ENCODE measurements around the gene PUDP. TPM values are rescaled to one million over a fixed set of nuclear protein-coding genes. Genes with fewer than 3 reads are reported as not detected.

Gene PUDP
- total RNA-seq, 1 donor from 2014 or later = 41.4 TPM

DNA sequence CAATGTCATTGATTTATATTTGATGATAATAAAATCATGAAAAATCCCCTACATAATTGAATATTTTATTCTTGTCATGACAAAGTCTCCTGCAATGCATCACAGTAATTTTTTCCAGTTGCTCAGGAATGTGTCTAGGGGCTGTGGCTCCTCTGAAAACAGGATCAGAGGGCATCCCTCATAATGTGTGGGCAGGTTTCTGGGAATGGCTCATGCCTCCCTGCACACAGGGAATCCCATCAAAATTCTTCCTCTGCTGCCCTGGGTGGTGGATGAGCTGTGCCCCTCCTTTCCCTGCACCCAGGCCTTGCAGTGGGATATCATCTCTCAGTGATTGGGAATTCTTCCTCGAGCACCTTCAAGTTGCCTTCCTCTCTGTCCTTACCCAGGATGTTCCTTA is 20.4 kb upstream of the PUDP start:
- no peak for DNase-seq (ENCODE audit: low spot score in 2 of 2, unreplicated experiment in 2 of 2)
- H3K9me3 Mint-ChIP-seq = peaks cover 11% of the 10 kb centered on the region
- H3K4me3 Mint-ChIP-seq = no peak overlapping the region
- no peaks in the 10 kb centered on the region for H3K4me1 Mint-ChIP-seq
- H3K27me3 Mint-ChIP-seq (ENCODE audit: low read depth) = no peaks in the 10 kb centered on the region
- TF ChIP-seq, protein P1, sequence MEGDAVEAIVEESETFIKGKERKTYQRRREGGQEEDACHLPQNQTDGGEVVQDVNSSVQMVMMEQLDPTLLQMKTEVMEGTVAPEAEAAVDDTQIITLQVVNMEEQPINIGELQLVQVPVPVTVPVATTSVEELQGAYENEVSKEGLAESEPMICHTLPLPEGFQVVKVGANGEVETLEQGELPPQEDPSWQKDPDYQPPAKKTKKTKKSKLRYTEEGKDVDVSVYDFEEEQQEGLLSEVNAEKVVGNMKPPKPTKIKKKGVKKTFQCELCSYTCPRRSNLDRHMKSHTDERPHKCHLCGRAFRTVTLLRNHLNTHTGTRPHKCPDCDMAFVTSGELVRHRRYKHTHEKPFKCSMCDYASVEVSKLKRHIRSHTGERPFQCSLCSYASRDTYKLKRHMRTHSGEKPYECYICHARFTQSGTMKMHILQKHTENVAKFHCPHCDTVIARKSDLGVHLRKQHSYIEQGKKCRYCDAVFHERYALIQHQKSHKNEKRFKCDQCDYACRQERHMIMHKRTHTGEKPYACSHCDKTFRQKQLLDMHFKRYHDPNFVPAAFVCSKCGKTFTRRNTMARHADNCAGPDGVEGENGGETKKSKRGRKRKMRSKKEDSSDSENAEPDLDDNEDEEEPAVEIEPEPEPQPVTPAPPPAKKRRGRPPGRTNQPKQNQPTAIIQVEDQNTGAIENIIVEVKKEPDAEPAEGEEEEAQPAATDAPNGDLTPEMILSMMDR (IDR thresholded peaks at IDR 0.05; ENCODE audit: unreplicated experiment) = no peak
- H3K36me3 Mint-ChIP-seq = no peaks in the 10 kb centered on the region
- H3K27ac Mint-ChIP-seq = no peak overlapping the region

DNA sequence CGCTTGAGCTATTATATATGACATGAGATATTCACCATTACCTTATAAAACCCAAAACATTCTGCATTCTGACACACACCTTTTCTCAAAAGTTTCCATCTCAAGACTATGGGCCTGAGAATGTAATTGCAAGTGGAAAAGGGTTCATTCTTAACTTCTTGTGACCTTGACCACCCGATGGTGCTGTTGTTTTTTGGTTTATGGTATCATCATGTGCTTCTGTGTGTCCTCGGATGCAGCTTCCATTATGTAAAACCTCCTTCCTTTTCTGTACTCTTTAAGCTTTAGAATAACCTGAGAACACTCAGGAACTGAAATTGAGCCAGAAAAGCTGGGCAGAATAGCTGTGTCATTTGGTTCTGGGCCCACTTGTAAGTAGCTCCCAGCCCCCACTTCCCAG is 16.2 kb upstream of the PUDP start:
- no peak overlapping the region for H3K4me3 Mint-ChIP-seq
- DNase-seq (ENCODE audit: low spot score in 2 of 2, unreplicated experiment in 2 of 2) = no peak
- H3K4me1 Mint-ChIP-seq = peaks cover 28% of the 10 kb centered on the region
- H3K27ac Mint-ChIP-seq = no peak overlapping the region
- peaks cover 7% of the 10 kb centered on the region for H3K9me3 Mint-ChIP-seq
- H3K36me3 Mint-ChIP-seq = no peaks in the 10 kb centered on the region
- no peaks in the 10 kb centered on the region for H3K27me3 Mint-ChIP-seq (ENCODE audit: low read depth)
- TF ChIP-seq, protein P1 (IDR thresholded peaks at IDR 0.05; ENCODE audit: unreplicated experiment) = no peak

- Mint-ChIP-seq H3K4me1 (peaks cover 33% of the 10 kb centered on the region), H3K4me3 (no peak overlapping the region), H3K27me3 (ENCODE audit: low read depth) (no peaks in the 10 kb centered on the region), H3K9me3 (no peaks in the 10 kb centered on the region), H3K27ac (no peak overlapping the region), H3K36me3 (no peaks in the 10 kb centered on the region)
- TF ChIP-seq, protein P1 (IDR thresholded peaks at IDR 0.05; ENCODE audit: unreplicated experiment) = no peak
- DNase-seq (ENCODE audit: low spot score in 2 of 2, unreplicated experiment in 2 of 2) = no peak
These were observed 15.3 kb upstream of the PUDP start for GRCh38 chrX:7163146-7163677.

DNA sequence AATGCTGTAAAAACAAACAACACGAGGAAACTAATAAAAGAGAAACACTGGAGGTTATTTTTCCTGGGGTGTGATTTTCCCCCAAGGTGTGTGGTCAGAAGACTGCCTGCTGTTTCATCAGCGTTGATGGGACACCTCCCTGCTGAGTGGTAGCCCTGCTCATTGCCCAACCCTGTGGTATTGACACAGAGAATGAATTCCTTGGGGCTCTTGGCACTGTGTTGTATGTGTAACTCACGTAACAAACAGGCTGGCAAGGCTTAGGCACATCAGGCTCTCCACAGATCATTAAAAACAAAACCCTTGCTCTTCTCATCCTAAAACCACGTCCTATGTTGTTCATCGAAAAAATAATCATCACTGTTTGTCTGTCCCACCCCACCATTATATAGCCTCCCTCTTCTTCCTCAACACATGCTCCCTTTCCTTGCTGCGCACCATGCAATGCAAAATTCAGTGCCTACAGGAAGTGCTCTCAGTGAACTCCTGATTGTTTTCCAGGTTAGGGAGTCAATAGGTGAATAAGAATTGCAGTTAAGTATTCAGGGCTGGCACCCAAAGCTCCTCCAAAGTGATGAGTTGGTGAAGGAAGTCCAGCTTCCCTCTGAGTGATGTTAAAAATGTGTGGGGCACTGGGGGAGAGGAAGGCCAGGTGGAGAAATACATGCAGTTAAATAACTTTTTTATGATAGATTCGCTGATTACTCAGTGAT is 11.4 kb upstream of the PUDP start:
- no peaks in the 10 kb centered on the region for H3K9me3 Mint-ChIP-seq
- TF ChIP-seq, protein P1 (IDR thresholded peaks at IDR 0.05; ENCODE audit: unreplicated experiment) = no peak
- H3K4me3 Mint-ChIP-seq = no peak overlapping the region
- peaks cover 33% of the 10 kb centered on the region for H3K4me1 Mint-ChIP-seq
- H3K27ac Mint-ChIP-seq = no peak overlapping the region
- no peaks in the 10 kb centered on the region for H3K36me3 Mint-ChIP-seq
- H3K27me3 Mint-ChIP-seq (ENCODE audit: low read depth) = no peaks in the 10 kb centered on the region
- no peak for DNase-seq (ENCODE audit: low spot score in 2 of 2, unreplicated experiment in 2 of 2)

DNA sequence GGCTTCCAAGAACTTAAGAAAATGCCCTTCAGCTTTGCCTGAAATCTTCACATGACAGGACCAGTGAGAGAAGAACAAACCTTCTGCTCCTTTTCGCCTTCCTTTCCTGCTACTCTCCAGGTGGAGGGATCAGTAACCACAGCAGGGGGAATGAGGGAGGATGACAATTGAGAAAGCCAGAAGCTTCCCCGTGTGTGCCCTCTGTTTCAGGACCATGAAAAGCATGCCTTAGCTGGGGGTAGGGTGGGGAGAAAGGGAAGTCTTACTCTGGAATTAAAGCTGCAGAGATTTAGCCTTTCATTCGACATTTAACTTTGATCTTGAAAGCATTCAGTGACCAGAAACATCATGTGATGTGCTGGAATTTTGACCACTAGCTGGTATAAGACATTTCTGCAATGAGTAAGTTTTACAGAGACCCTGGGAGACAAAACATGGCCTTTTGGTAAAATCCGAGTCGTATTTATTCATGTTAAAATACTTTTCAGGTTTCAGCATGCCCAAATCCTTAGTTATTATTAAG is 10.6 kb upstream of the PUDP start:
- TF ChIP-seq, protein P1 (IDR thresholded peaks at IDR 0.05; ENCODE audit: unreplicated experiment) = no peak
- H3K27me3 Mint-ChIP-seq (ENCODE audit: low read depth) = peaks cover 7% of the 10 kb centered on the region
- no peaks in the 10 kb centered on the region for H3K36me3 Mint-ChIP-seq
- no peak overlapping the region for H3K4me3 Mint-ChIP-seq
- peaks cover 33% of the 10 kb centered on the region for H3K4me1 Mint-ChIP-seq
- no peak overlapping the region for H3K27ac Mint-ChIP-seq
- no peaks in the 10 kb centered on the region for H3K9me3 Mint-ChIP-seq
- no peak for DNase-seq (ENCODE audit: low spot score in 2 of 2, unreplicated experiment in 2 of 2)

Data from mesothelial cell of epicardium (in vitro differentiated cells).